OCI-LY3 (cell line): Measurements from ENCODE around the gene KCNK4.

Experiments
- EZH2phosphoT487 ChIP-seq: fragments of 200-600 bp; shearing (Covaris generic); IDR thresholded peaks from 2 replicates; pipeline ENCODE4 v1.6.1; 2018; ENCODE audit warnings: antibody characterized with exemption, mixed run types, low read depth
- TF ChIP-seq, protein P1 (sequence below): fragments of 200-600, 300-600 bp; sonication (generic); IDR thresholded peaks from 2 replicates; pipeline ENCODE4 v1.5.1; 2014; ENCODE audit warnings: antibody characterized with exemption, low read length, low read depth

DNA sequence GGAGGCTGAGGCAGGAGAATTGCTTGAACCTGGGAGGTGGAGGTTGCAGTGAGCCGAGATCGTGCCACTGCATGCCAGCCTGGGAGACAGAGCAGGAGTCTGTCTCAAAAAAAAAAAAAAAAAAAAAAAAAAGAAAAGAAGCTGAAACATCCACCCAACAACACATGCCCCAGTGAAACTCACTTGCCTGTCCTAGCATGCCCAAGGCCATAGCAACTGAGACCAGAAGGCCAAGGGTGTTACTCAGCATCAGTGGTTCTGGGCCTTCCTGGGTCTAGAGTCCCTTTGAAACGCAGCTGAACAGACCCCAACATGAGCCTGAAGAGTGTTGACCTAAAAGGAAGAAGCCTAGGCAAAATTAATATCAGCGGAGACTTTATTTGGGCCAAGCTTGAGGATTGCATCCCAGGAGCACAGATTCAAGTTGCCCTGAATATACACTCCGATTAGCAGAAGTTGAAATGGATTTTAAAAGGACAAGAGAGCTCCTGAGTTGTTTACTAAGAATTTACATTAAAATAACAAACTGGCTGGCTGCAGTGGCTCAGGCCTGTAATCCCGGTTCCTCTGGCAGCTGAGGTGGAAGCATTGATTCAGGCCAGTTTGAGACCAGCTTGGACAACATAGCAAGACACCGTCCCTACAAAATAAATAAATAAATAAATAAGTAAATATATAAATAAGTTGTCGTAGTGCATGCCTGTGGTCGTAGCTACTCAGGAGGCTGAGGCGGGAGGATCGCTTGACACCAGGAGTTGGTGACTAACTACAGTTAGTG lies 33.8 kb downstream of the KCNK4 start:
- TF ChIP-seq, protein P1, sequence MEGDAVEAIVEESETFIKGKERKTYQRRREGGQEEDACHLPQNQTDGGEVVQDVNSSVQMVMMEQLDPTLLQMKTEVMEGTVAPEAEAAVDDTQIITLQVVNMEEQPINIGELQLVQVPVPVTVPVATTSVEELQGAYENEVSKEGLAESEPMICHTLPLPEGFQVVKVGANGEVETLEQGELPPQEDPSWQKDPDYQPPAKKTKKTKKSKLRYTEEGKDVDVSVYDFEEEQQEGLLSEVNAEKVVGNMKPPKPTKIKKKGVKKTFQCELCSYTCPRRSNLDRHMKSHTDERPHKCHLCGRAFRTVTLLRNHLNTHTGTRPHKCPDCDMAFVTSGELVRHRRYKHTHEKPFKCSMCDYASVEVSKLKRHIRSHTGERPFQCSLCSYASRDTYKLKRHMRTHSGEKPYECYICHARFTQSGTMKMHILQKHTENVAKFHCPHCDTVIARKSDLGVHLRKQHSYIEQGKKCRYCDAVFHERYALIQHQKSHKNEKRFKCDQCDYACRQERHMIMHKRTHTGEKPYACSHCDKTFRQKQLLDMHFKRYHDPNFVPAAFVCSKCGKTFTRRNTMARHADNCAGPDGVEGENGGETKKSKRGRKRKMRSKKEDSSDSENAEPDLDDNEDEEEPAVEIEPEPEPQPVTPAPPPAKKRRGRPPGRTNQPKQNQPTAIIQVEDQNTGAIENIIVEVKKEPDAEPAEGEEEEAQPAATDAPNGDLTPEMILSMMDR = no peak
- TF ChIP-seq EZH2phosphoT487 = no peak
